ENCODE measurements around the gene UROC1. TPM values are rescaled to one million over a fixed set of nuclear protein-coding genes. Genes with fewer than 3 reads are reported as not detected.

Gene UROC1
- total and polyA plus RNA-seq, 8 donors, result 0.08 to 0.24 (median 0.13) TPM; not detected in 3

- H3K9me3 ChIP-seq, result no peaks in the 10 kb centered on the region
- peaks cover 0 to 4% of the 10 kb centered on the region in 2 donors for H3K4me1 ChIP-seq
- ATAC-seq (no peak), DNase-seq (peak in 1 of 4 donors; percentile 8)
- no peak overlapping the region for H3K4me3 ChIP-seq
- H3K36me3 ChIP-seq, result peaks cover 0 to 62% of the 10 kb centered on the region in 2 donors
- H3K27ac ChIP-seq, result no peak overlapping the region
- intact Hi-C loops (cut with DNase I), result no loop called here
- TF ChIP-seq CTCF (IDR thresholded peaks at IDR 0.05), result no peak
- H3K27me3 ChIP-seq, result no peaks in the 10 kb centered on the region
Observed at GRCh38 chr3:126447456-126448106, 70.0 kb downstream of the UROC1 start.

DNA sequence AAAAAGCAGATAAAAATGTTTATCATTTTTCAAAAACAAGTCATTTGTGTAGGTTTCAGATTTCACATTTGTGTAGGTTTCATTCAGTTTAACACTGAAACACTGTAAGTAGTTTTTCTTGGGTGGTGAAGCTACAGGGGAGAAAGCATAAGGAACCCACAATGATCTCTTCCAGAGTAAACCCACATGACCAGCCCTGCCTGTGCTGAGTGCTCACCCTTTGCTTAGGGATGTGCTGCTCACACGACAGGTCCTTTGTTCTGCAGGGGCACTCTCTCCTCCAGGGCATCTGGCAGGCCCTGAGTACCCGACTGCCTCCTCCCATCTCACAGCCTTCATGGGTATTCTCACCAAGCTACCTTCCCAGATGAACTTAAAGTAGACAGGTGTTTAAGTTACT, 70.8 kb downstream of the UROC1 start:
- Histone ChIP-seq H3K9me3 (no peaks in the 10 kb centered on the region), H3K27ac (no peak overlapping the region), H3K27me3 (no peaks in the 10 kb centered on the region), H3K36me3 (peaks cover 0 to 62% of the 10 kb centered on the region in 2 donors), H3K4me3 (no peak overlapping the region), H3K4me1 (peaks cover 0 to 4% of the 10 kb centered on the region in 2 donors)
- no peak for DNase-seq
- no peak for ATAC-seq
- no peak for TF ChIP-seq CTCF (IDR thresholded peaks at IDR 0.05)
- intact Hi-C loops (cut with DNase I), result no loop called here

DNA sequence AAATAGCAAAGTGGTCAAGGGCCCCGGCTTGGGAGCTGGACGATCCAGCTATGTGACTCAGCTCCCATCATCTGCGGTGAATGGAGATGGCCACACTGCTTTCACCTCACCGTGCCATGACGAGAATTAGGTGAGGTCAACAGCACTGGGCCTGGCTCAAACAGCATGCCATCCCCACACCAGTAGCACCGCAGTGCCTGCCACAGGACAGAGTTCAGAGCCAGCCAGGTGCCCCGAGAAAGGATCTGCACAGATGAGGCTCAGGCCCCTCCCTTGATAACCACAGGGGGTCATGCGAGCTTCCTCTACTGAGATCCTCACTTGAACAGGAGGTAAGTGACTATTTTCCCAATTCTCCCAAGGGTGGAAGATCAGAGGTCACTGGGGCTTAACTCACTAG, 71.3 kb downstream of the UROC1 start:
- ATAC-seq (no peak), DNase-seq (no peak)
- TF ChIP-seq CTCF (IDR thresholded peaks at IDR 0.05), result no peak
- Histone ChIP-seq H3K27me3 (no peaks in the 10 kb centered on the region), H3K4me1 (peaks cover 0 to 4% of the 10 kb centered on the region in 2 donors), H3K9me3 (no peaks in the 10 kb centered on the region), H3K27ac (no peak overlapping the region), H3K4me3 (no peak overlapping the region), H3K36me3 (peaks cover 0 to 62% of the 10 kb centered on the region in 2 donors)
- intact Hi-C loops (cut with DNase I), result no loop called here

DNA sequence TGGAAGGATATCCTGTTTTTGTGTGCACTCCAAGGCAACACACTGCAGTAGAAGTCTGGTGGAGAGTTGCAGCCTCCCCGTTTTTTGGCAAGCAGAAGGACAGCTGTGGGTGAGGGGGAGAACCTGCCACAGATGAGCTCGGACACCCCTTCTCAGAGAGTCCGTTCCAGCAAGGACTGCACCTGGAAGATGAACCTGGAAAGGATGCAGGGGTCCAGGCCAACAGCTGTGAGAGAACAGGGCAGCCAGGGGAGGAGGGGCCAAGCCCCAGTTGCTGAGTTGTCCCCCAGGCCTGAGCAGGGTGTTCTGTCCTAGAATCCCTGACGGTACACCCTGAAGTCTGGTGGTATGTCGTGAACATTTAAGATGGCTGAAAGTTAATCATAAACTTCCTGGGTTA, 72.1 kb downstream of the UROC1 start:
- TF ChIP-seq CTCF (IDR thresholded peaks at IDR 0.05), result no peak
- Histone ChIP-seq H3K27me3 (no peaks in the 10 kb centered on the region), H3K4me1 (peaks cover 0 to 4% of the 10 kb centered on the region in 2 donors), H3K36me3 (peaks cover 0 to 62% of the 10 kb centered on the region in 2 donors), H3K9me3 (no peaks in the 10 kb centered on the region), H3K4me3 (no peak overlapping the region), H3K27ac (no peak overlapping the region)
- intact Hi-C loops (cut with DNase I), result no loop called here
- ATAC-seq, result no peak
- DNase-seq, result no peak

- Histone ChIP-seq H3K27me3 (no peaks in the 10 kb centered on the region), H3K9me3 (no peaks in the 10 kb centered on the region), H3K4me1 (peaks cover 0 to 4% of the 10 kb centered on the region in 2 donors), H3K4me3 (no peak overlapping the region), H3K27ac (no peak overlapping the region), H3K36me3 (peaks cover 0 to 61% of the 10 kb centered on the region in 2 donors)
- DNase-seq (no peak), ATAC-seq (no peak)
- intact Hi-C loops (cut with DNase I), result no loop called here
- no peak for TF ChIP-seq CTCF (IDR thresholded peaks at IDR 0.05)
Observed at GRCh38 chr3:126442856-126443242, 74.7 kb downstream of the UROC1 start.
